ENCODE data around the gene KRTAP4-1.

Gene KRTAP4-1

GRCh38 chr17:41185001-41185400, 290 bp upstream of the KRTAP4-1 start:
- Histone ChIP-seq H3K27ac (ENCODE audit: poor library complexity, severe bottlenecking) (no peak overlapping the region), H3K36me3 (ENCODE audit: low read depth) (no peaks in the 10 kb centered on the region), H3K4me1 (ENCODE audit: insufficient read depth, poor library complexity, severe bottlenecking) (no peaks in the 10 kb centered on the region), H3K27me3 (ENCODE audit: insufficient read depth, poor library complexity, severe bottlenecking) (no peaks in the 10 kb centered on the region), H3K4me3 (ENCODE audit: severe bottlenecking) (no peak overlapping the region), H3K9me3 (ENCODE audit: severe bottlenecking) (no peaks in the 10 kb centered on the region)
- TF ChIP-seq CTCF (IDR thresholded peaks at IDR 0.05; ENCODE audit: poor library complexity, severe bottlenecking), result no peak
- ATAC-seq (ENCODE audit: low read depth) (no peak), DNase-seq (ENCODE audit: low spot score) (no peak)

GRCh38 chr17:41178843-41179616, 5.7 kb downstream of the KRTAP4-1 start:
- no peak overlapping the region for H3K4me3 ChIP-seq (ENCODE audit: severe bottlenecking)
- no peaks in the 10 kb centered on the region for H3K27me3 ChIP-seq (ENCODE audit: insufficient read depth, poor library complexity, severe bottlenecking)
- no peaks in the 10 kb centered on the region for H3K36me3 ChIP-seq (ENCODE audit: low read depth)
- H3K27ac ChIP-seq (ENCODE audit: poor library complexity, severe bottlenecking), result no peak overlapping the region
- H3K4me1 ChIP-seq (ENCODE audit: insufficient read depth, poor library complexity, severe bottlenecking), result no peaks in the 10 kb centered on the region
- DNase-seq (ENCODE audit: low spot score), result no peak
- no peaks in the 10 kb centered on the region for H3K9me3 ChIP-seq (ENCODE audit: severe bottlenecking)
- TF ChIP-seq CTCF (IDR thresholded peaks at IDR 0.05; ENCODE audit: poor library complexity, severe bottlenecking), result no peak
- no peak for ATAC-seq (ENCODE audit: low read depth)

GRCh38 chr17:41178341-41178740, 6.4 kb downstream of the KRTAP4-1 start:
- TF ChIP-seq CTCF (IDR thresholded peaks at IDR 0.05; ENCODE audit: poor library complexity, severe bottlenecking), result no peak
- no peaks in the 10 kb centered on the region for H3K27me3 ChIP-seq (ENCODE audit: insufficient read depth, poor library complexity, severe bottlenecking)
- no peak overlapping the region for H3K4me3 ChIP-seq (ENCODE audit: severe bottlenecking)
- ATAC-seq (ENCODE audit: low read depth) (no peak), DNase-seq (ENCODE audit: low spot score) (no peak)
- no peak overlapping the region for H3K27ac ChIP-seq (ENCODE audit: poor library complexity, severe bottlenecking)
- no peaks in the 10 kb centered on the region for H3K4me1 ChIP-seq (ENCODE audit: insufficient read depth, poor library complexity, severe bottlenecking)
- H3K36me3 ChIP-seq (ENCODE audit: low read depth), result no peaks in the 10 kb centered on the region
- H3K9me3 ChIP-seq (ENCODE audit: severe bottlenecking), result no peaks in the 10 kb centered on the region

DNA sequence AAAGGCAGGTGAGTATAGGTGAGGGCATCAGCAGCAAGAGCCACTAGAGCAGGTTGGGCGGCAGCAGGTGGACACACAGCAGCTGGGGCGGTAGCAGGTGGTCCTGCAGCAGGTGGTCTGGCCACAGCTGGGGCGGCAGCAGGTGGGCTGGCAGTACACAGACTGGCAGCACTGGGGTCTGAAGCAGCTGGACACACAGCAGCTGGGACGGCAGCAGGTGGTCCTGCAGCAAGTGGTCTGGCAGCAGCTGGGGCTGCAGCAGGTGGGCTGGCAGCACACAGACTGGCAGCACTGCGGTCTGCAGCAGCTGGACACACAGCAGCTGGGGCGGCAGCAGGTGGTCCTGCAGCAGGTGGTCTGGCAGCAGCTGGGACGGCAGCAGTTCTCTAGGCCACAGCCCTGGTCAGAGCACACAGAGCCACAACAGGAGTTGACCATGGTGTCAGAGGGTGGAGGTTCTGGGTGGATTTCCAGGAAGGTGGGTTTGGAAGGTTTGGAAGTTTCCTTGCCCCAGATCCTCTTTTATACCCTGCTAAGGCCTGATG, 6.9 kb downstream of the KRTAP4-1 start, which contains the start of gene KRTAP4-2:
TSS of gene KRTAP4-2 (minus strand) at position 495 of the 545 bp plus-strand sequence. CDS start at position 438, 57 bp downstream.
- Histone ChIP-seq H3K4me3 (ENCODE audit: severe bottlenecking) (no peak within 1 kb of the TSS), H3K9me3 (ENCODE audit: severe bottlenecking) (no peaks in the 10 kb centered on the region), H3K27ac (ENCODE audit: poor library complexity, severe bottlenecking) (no peak within 1 kb of the TSS), H3K4me1 (ENCODE audit: insufficient read depth, poor library complexity, severe bottlenecking) (no peaks in the 10 kb centered on the region), H3K27me3 (ENCODE audit: insufficient read depth, poor library complexity, severe bottlenecking) (no peaks in the 10 kb centered on the region), H3K36me3 (ENCODE audit: low read depth) (no peaks in the 10 kb centered on the region)
- no peak for TF ChIP-seq CTCF (IDR thresholded peaks at IDR 0.05; ENCODE audit: poor library complexity, severe bottlenecking)
- no peak for DNase-seq (ENCODE audit: low spot score)
- no peak for ATAC-seq (ENCODE audit: low read depth)

Data from RWPE2 (cell line).